GM21515 (cell line): ENCODE measurements around the gene CDC34.
A peak's percentile ranks its signal among the peaks of the same experiment; 100 is the strongest.

Experiments used
- ATAC-seq: cut with Tn5 transposase; IDR thresholded peaks from one replicate; pipeline ENCODE4 v1.9.1; 2021; ENCODE audit not compliant: unreplicated experiment

The CDC34 gene

DNA sequence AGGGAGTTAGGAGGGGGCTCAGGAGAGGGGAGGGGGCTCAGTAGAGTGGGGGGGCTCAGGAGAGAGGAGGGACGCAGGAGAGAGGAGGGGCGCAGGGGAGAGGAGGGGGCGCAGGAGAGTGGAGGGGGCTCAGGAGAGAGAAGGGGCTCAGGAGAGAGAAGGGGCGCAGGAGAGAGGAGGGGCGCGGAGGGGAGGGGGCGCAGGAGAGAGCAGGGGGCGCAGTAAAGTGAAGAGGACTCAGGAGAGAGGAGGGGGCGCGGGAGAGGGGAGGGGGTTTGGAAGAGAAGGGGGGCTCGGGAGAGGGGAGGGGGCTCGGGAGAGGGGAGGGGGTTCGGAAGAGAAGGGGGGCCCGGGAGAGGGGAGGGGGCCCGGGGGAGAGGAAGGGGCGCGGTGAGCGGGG is 34.6 kb upstream of the CDC34 start:
- ATAC-seq = no peak

DNA sequence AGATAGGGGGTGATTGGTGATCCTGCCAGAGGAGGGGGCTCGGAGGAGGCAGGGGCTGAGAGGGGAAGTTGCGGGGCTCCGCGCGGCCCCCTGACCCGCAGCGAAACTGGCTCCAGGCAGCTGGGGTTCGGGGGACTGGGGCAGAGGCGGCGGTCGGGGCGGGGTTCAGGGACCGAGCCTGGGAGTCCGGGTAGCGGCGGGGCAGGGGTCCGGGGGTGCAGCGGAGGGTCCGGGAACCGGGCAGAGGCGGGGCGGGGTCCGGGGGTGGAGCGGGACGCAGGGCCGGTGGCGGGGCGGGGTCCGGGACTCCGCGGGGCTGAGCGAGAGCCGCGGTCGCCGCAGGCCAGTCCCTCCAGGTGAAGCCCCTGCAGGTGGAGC is 34.1 kb upstream of the CDC34 start:
- no peak for ATAC-seq

DNA sequence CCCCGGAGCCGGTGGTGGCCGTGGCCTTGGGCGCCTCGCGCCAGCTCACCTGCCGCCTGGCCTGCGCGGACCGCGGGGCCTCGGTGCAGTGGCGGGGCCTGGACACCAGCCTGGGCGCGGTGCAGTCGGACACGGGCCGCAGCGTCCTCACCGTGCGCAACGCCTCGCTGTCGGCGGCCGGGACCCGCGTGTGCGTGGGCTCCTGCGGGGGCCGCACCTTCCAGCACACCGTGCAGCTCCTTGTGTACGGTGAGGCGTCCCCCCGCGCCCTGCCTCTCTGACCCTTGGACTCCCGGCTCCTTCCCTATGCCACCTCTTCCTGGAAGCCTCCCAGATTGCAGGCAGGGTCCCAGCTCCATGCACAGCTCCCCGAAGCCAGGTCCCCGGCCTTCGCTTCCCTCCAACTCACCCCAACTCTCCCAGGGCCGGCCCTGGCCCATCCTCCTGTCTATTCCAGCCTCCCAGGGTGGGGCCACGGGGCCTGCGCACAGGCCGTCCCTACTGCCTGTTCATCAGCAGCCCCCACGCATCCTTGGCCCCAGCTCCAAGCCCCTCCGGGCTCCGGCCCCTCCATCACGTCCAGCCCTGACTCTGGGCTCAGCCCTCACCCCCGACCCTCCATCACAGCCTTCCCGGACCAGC is 33.6 kb upstream of the CDC34 start:
- no peak for ATAC-seq

DNA sequence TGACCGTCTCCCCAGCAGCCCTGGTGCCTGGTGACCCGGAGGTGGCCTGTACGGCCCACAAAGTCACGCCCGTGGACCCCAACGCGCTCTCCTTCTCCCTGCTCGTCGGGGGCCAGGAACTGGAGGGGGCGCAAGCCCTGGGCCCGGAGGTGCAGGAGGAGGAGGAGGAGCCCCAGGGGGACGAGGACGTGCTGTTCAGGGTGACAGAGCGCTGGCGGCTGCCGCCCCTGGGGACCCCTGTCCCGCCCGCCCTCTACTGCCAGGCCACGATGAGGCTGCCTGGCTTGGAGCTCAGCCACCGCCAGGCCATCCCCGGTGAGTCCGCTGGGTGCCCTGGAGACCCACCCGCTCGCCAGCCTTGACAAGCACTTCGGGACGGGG is 33.1 kb upstream of the CDC34 start:
- no peak for ATAC-seq

DNA sequence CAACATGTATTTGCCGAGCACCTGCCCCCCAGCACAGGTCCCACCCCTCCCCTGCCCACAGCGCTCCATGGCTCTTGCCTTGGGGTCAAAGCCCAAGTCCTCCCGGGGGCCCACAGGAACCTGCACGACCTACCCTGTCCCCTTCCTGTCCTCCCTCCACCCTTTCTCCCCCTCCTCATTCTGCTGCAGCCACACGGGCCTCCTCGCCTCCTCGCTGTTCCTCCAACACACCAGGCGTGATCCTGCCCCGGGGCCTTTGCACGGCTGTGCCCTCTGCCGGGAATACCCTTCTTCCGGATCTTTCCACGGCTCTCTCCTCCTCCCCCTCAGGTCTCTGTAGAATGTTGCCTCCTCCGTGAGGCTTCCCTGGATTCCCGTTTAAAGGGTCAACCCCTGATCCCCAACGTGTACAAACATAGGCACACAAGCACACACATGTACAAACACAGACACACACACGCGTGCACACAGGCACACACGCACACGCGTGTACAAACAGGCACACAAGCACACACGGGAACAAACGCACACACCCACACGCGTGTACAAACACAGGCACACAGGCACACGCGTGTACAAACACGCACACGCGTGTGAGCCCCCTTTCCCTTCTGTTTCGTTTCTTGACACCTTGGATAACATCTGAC is 32.5 kb upstream of the CDC34 start:
- ATAC-seq = no peak

DNA sequence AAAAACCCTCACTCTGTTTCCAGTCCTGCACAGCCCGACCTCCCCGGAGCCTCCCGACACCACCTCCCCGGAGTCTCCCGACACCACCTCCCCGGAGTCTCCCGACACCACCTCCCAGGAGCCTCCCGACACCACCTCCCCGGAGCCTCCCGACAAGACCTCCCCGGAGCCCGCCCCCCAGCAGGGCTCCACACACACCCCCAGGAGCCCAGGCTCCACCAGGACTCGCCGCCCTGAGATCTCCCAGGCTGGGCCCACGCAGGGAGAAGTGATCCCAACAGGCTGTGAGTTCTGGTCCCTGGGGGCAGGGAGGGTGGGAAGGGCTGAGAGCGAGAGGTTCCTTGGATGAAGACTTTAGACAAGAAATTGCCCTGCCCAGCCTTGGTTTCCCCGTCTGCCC is 29.9 kb upstream of the CDC34 start:
- no peak for ATAC-seq

DNA sequence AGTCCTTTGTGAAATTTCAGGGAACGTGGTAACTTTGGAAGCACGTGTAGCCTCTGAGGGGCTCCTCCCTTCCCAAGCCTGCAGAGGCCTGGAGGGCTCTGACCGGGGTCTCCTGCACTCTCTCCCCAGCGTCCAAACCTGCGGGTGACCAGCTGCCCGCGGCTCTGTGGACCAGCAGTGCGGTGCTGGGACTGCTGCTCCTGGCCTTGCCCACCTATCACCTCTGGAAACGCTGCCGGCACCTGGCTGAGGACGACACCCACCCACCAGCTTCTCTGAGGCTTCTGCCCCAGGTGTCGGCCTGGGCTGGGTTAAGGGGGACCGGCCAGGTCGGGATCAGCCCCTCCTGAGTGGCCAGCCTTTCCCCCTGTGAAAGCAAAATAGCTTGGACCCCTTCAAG is 26.9 kb upstream of the CDC34 start:
- ATAC-seq = no peak

DNA sequence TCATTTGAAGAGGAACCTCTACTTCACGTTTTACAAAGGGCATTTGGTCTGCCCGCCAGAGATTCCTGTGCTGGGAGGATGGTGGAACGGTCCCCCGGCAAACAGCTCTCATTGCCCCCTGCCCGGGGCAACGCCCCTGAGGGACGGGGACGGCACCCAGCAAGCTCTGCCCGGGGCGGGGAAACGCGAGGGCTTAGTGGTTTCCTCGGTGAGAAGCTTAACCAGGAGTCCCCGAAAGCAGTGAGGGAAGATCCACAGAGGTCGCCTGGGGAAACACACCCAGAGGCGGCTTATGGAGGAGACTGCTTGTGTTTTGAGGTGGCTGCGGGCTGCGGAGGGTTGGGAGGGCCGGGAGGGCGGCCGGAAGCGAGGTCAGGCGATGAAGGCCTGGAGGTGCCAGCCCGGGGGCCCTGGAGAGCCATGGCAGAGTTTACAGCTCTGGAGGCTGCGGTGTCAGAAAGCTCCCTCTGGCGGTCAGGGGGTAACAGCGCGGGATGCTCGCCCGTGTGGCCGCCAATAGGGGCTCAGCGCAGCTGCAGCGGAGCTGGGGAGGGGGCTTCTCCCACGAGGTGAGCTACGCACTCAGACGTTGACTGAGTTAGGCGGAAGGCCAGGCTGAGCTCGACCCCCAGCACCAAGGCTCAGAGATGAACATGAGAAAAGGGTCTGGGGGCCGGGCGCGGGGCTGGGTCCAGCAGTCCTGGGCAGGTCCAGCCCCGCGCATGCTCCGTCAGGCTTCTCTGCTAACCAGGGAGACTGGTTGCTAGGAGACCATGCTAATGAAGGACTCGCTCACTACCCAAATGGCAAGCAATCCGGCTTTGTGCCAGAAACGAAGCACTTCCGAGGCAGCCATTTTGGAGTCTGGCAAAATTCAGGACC is 24.9 kb upstream of the CDC34 start:
- peak; percentile 70 for ATAC-seq

DNA sequence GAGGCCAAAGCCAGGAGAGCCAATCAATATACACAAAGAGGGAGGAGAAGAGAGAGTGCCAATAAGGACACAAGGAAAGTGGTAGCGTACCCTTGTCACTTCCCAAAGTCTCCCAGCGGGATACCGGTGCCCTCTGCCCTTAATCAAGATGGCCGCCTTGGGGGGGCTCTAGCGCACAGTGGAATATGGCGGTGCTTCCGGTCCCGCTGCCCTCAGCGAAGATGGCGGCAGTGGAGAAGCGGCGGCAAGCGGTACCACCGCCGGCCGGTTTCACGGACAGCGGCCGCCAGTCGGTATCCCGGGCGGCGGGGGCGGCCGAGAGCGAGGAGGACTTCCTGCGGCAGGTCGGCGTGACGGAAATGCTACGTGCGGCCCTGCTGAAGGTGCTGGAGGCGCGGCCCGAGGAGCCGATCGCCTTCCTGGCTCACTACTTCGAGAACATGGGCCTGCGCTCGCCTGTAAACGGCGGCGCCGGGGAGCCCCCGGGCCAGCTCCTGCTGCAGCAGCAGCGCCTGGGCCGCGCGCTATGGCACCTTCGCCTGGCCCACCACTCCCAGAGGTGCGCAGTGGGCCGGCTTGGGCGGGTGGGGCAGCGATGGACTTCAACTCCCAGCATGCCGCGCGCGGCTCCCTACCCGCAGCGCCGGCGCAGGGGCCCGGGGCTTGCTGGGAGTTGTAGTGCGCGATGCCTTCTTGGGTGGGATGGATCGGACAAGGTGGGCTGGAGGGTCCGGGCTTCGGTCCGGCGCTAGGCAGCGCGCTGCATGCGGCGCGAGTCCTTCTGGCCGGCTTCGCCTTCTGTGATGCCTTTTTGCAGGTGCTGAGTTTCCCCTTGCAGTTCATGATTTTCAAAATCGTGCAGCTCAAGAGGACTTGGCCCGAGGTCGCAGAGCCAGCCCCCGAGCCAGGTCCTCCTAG is 24.0 kb upstream of the CDC34 start, which contains the start of gene TPGS1:
Gene TPGS1 (plus strand): TSS at position 212 of the 918 bp plus-strand sequence. CDS start 10 bp downstream, at position 222.
- ATAC-seq = peak; percentile 60

DNA sequence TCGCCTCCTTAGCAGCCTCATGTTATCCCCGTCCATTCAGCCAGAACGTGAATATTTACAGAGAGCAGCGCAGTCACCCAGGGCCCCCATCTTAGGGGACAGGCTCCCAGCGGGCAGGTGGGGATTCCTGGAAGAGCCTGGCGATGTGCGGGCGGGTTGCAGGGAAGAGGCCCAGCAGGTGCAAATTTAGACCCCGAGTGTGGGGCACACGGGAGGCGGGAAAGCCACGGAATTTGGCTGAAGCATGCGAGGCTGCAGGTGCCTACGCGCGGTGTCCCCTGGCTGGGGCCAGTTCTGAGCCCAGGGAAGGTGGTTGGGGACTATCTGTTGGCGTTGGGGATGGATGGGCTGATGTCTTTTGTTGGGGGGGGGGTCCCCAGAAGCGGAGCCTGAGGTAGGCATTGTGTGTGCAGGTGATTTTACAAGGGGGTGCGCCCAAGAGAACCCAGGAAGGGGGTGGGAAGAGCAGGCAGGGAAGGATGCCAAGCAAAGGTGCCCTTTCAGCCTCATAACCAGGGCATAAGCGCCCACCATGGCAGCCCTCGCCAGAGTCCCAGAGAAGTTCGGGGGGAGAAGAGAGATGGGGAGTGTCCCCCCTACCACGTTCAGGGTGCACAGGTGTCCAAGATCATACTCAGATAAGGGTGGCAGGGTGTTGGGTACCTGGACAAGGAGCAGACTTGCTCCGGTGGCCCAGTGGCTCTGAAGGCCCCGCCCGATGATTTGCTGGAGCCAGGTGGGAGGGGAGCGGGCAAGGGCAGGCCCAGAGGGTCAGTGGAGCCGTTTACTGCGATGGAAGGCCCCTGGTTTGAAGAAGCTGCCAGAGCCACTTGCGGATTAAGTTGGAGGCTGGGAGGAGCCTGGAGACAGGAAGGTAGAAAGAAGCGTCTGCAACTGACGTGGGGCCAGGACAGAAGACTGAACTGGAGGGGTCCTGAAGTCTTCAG is 23.1 kb upstream of the CDC34 start:
- no peak for ATAC-seq

DNA sequence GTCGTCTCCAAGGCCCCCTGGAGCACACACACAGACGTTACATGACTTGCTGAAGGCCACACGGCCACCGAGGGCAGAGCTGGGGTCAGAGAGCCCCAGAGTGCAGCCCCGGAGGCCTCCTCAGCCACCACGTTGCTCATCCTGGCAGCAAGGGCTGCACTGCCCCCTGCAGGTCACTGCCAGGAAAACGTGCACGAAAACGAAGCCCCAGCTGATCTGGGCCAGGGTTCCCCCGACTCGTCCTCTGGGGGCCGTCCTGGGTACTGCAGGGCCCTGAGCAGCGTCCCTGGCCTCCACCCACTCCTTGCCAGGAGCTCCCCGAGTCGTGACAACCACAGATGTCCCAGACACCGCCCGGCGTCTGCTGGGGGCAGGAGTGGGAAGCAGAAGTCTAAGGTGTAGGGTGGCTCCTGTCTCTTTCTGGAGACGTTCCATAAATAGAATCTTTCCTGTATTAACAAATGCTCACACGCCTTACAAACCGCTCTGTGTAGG is 20.9 kb upstream of the CDC34 start:
- ATAC-seq = peak; percentile 26

DNA sequence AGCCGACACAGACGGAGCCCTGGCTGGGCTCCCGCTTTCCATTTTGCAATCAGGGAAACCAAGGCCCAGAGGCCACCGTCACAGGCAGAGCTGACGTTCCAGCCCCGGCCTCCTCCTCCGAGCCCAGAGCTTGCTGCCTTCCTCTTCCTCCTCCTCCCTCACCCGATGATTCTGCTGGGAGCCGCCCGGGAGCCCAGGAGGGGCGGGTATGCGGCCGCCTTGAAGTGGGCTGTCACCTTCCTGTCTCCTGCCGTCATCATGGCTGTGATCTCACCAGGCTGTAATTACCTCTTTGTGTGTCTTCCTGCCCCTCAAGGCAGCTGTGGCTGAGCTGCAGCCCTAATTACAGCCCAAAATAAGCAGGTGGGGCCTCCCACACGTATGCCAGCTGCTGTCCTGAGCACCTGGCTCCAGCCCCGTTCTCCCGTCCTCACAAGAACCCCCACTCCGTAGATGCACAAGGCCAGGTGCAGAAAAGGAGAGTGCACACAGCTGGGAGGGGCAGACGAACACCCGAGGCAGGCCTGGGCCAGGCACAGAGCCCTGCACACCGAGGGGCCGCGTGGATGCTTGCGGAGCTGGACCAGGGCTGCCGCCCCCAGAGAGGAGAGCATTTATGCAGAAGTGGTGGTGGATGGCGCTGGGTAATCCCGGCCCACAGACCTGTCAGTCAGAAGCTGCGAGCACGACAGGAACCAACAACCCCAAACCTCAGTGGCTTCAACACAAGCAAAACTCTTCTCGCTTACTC is 20.3 kb upstream of the CDC34 start:
- ATAC-seq = no peak

DNA sequence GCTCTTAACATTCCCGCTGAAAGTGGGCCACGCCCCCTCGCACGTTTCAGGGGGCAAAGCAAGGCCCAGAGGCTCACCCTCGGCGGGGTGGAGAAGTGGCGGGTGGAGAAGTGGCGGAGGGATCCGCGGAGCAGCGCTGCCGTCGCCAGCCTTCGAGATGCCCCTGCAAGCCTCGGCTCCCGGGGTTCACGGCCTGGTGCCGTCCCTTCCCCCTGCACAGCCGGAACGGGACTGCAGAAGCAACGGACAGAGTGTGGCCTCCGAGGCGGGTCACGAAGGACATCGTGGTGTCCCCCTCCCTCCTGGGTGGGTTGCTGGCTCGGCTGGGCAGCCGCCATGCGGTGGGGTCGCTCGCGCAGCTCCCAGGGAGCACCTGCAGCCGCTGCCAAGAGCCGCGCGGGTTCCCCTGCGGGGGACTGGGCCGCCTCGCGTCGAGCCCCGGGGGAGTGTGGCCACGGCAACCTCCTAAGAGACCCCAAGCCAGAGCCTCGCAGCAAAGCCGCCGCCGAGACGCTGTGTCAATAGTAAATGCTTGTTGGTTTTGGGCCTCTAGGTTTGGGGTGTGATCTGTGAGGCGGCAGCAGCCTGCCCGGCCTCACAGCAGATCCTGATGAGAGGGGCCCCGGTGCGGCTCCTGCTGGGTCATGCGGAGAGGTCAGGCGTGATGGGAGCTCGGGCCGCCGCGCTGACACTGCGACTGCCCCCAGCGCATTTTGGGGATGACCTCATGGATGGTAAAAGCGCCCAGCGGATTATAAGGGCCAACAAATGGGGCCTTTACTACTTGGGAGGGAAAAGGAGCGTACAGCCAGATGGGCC is 18.8 kb upstream of the CDC34 start:
- ATAC-seq = no peak

DNA sequence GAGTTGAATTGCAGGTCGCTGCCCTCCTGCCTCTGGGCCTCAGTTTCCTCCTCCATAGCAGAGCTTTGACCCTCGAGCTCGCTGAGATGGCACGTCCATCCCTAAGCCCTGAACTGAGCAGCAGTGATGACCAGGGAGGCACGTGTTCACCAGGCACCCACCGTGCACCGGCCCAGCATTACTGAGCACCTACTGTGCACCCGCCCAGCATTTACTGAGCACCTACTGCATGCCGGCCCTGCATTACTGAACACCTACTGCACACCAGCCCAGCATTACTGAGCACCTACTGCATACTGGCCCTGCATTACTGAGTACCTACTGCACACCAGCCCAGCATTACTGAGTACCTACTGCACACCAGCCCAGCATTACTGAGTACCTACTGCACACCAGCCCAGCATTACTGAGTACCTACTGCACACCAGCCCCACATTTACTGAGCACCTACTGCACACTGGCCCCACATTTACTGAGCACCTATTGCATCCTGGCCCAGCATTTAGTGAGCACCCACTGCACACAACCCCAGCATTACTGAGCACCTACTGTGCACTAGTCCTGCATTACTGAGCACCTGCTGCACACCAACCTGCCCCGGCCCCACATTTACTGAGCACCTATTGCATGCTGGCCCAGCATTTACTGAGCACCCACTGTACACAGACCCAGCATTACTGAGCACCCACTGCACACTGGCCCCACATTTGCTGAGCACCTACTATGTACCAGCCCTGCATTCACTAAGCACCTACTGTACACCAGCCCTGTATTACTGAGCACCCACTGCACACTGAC is 18.0 kb upstream of the CDC34 start:
- ATAC-seq = no peak

DNA sequence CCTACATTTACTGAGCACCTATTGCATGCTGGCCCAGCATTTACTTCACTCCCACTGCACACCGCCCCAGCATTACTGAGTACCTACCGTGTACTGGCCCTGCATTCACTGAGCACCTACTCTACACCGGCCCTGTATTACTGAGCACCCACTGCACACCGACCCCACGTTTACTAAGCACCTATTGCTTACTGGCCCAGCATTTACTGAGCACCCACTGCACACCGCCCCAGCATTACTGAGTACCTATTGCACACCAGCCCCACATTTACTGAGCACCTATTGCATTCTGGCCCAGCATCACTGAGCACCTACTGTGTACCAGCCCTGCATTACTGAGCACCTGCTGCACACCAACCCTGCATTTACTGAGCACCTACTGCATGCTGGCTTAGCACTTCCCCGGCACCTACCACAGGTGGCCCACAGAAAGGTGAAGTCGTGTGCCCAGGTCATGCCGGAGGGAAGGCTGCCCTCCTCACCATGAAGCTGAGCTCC is 17.3 kb upstream of the CDC34 start:
- ATAC-seq = no peak

DNA sequence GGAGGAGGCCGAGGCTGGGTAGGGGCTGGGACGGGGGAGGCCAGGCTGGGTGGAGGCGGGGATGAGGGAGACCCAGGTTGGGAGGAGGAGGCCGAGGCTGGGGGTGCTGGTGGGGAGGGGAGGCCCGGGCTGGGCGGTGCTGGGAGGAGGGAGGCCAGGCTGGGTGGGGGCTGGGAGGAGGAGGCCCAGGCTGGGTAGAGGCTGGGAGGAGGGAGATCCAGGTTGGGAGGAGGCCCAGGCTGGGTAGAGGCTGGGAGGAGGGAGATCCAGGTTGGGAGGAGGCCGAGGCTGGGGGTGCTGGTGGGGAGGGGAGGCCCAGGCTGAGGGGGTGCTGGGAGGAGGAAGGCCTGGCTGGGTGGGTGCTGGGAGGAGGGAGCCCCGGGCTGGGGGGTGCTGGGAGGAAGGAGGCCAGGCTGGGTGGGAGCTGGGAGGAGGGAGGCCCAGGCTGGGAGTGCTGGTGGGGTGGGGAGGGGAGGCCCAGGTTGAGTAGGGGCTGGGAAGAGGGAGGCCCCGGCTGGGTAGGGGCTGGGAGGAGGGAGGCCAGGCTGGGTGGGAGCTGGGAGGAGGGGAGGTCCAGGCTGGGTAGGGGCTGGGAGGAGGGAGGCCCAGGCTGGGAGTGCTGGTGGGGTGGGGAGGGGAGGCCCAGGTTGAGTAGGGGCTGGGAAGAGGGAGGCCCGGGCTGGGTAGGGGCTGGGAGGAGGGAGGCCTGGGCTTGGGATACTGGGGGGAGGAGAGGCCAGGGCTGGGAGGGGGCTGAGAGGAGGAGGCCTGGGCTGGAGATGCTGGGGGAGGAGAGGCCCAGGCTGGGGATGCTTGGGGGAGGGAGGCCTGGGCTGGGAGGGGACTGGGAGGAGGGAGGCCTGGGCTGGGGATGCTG is 13.6 kb upstream of the CDC34 start:
- no peak for ATAC-seq
